COLO668 (cell line): Measurements from ENCODE around the gene CALR3.
A peak's percentile ranks its signal among the peaks of the same experiment; 100 is the strongest.
"Not testable (repeated sequence)": the region's sequence is repeated elsewhere in the genome, so short reads cannot be mapped to it uniquely, and the experiment has no call there.

Experiments used
- DNase-seq: peaks from one replicate; lab custom pipeline; 2025; ENCODE audit not compliant: unreplicated experiment; lab: John Stamatoyannopoulos, UW

CALR3 gene, protein sequence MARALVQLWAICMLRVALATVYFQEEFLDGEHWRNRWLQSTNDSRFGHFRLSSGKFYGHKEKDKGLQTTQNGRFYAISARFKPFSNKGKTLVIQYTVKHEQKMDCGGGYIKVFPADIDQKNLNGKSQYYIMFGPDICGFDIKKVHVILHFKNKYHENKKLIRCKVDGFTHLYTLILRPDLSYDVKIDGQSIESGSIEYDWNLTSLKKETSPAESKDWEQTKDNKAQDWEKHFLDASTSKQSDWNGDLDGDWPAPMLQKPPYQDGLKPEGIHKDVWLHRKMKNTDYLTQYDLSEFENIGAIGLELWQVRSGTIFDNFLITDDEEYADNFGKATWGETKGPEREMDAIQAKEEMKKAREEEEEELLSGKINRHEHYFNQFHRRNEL

DNA sequence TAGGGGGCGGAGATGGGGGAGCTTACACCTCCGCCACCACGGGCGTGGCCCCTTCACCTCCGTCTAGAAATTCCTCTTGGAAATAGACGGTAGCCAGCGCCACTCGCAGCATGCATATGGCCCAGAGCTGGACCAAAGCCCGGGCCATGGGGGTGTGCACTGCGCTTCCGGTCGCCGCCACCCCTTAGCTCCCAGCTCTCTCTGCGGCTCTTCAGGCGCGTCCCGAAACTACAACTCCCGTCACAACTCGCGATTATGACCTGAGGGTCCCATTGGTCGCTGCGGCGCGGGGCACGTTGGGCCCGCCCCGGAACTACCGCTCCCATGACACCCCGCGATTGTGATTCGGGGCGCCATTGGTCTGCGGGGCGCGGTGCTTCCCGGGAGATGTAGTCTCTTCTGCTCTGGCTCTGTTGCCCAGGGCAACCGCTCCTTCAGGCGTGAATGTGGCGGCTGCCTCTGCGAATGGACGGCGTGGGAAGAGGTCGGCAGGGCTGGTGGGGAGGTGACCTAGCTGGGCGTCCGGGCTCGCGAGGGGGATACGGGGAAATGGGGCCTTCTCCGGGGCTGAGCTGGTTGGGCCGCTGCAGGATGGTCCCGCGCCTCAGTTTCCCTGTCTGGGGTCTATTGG is at the start of gene CALR3, which contains the start of gene C19orf44:
Gene CALR3, minus strand, starts transcription at position 186 of the 631 bp plus-strand sequence. Its CDS starts 38 bp downstream, at position 148.
Gene C19orf44, plus strand, starts transcription at position 413 of the 631 bp plus-strand sequence. CDS start 4,399 bp downstream, outside the sequence.
- peak; percentile 99 for DNase-seq

DNA sequence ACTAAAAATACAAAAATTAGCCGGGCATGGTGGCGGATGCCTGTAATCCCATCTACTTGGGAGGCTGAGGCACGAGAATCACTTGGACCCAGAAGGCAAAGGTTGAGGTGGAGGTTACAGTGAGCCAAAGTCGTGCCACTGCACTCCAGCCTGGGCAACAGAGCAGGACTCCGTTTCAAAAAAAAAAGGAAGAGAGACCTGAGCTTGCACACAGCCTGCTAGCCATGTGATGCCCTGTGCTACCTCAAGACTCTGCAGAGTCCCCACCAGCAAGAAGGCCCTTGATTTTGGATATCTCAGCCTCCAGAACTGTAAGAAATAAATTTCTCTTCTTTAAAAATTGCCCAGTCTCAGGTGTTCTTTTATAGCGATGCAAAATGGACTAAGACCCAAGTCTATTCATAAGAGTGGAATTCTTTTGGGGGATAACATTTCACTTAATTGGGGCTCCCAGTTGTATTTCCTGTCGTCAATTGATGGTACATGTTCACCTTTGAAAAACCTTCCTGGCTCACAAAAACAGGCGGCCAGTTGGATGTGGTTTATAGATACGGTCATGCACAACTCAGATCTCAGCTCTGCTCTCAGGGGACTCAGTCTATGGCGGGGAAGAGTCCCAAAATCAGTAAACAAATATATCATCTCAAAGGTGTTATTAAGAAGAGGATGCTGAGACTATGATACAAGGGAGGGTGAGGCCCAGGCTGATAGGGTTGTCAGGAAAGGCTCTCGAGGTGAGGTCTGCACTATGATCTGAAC is 48.7 kb upstream of the CALR3 start:
- DNase-seq, result no peak

DNA sequence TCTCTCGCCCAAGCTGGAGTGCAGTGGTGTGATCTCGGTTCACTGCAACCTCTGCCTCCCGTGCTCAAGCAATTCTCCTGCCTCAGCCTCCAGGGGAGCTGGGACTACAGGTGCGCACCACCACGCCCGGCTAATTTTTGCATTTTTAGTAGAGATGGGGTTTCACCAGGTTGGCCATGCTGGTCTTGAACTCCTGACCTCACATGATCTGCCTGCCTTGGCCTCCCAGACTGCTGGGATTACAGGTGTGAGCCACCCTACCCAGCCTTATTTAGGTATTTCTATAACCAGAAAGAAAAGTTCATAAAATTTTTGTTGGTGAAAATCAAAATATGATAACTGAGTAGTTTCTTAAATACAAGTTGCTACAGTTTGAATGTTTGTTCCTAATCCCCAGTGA is 47.8 kb upstream of the CALR3 start:
- not testable (repeated sequence) for DNase-seq

DNA sequence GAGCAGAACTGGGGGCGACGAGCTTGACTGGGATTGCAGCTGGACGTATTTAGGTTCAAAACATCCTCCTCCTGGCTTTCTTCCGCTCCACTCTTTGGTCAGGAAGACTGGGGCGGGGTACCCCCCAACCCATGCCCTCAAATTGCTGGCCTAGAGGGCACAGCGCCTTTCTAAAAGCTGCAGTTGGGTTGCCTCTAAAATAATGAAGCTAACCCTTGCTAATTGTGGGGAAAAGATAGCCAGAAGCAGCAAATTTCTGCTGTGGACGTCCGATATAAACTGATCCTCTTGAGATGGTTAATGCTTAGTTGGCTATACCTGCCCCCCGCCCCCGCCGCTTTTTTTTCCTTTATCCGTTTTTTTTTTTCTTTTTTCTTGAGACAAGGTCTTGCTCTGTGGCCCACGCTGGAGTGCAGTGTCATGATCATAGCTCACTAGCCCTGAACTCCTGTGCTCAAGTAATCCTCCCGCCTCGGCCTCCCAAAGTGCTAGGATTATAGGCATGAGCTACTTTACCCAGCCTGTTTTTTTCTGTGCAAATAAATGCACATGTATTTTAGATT is 47.0 kb upstream of the CALR3 start:
- DNase-seq, result peak; percentile 6

DNA sequence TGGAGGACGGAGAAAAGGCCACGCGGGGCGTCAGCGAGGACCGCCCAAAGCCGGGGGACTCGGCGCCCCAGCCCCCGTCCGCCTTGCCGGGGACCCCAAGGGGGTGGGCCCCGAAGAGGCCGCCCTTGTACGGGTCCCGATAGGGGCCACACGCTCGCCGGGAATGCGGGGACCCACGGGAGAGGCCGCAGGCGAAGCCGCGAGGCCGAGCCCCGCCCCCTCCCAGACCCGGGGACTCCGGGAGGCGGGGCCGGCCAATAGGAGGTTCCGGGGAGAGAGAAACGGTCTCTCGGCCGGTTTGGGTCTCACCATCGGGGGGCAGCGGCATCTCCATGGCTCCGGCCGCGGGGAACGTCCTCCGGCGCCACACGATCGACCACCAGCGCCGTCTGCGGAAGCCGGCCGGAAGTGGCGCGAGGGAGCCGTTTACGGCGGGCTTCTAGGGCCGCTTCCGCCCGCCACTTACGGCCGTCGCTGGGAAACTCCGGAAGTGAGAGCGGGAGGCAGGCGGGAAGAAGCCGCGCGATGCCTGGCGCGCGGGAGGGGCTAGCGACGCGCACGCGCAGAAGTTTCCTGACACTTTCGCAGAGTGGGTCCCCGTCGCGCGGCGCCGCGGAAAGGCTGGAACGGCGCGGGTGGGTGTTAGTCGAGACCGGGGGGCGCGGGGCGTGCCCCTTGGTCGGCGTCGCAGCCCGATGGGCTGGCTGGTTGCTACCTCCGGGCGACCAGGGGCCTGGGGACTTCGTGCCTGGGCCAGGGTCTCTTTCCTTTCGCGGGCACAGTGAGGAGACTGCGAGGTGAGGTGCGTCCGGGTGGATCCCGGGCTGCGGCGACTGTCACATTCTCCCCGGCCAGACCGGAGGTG is 46.3 kb upstream of the CALR3 start, which contains the start of gene CHERP:
Gene CHERP, minus strand, starts transcription at position 393 of the 865 bp plus-strand sequence. Its CDS starts 59 bp downstream, at position 334.
- DNase-seq, result peak; percentile 97

DNA sequence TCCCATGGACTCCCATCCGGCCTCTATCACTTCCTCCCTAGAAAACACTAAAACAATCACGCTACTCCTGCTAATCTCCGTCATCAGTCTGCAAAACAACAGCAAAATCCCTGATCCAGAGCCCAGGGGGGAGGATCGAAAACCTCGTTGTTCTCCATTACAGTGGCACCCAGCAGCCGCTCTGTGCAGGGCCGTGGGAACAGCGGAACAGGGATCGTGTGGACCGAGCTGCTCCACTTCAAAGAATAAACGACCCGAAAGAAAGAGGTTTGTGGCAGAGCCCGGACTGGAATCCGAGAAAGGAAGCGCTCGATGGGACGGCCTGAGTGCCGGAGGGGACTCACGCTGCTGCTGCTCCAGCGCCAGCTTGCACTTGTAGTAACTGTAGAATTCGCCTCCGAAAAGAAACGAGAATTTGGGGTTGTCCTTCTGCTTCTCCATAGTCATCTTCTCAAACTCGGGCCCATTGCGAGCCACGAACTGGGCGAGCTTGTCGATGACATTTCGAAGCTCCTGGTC is 45.6 kb upstream of the CALR3 start:
- peak; percentile 26 for DNase-seq

DNA sequence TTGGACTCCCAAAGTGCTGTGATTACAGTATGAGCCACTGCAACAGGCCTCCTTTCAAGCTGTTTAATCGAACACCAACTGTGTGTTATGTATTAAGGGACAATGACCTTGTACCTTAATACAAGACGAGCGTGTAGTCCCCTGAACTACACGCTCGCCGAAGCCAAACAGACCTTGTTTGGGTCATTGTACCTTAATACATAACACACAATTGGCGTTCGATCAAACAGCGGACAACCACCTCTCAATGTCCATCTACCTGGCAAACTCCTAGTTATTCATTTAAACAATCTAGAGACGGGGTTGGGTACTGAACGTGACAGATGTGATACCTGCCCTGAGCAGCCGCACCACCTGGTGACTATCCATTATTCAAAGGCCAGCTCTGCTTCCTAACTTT is 45.0 kb upstream of the CALR3 start:
- DNase-seq, result no peak

DNA sequence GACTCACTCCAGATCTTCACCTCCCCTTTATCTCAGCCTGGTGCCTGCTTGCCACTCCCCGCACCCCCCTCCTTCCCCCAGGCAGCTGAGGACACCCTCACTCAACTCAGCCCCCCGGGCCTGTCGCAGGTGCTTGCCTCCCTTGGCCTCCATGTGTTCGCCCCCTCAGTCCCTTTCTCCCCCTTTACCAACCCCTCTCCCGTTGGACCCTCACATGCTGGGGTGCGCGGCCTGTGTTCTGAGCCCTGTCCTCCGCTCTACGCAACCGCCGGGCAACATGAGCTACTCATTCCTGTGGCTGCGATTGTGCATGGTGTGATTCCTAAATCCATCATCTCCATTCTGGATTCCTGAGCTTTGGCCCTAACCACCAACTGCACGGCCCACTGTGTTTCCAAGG is 41.1 kb upstream of the CALR3 start:
- no peak for DNase-seq

DNA sequence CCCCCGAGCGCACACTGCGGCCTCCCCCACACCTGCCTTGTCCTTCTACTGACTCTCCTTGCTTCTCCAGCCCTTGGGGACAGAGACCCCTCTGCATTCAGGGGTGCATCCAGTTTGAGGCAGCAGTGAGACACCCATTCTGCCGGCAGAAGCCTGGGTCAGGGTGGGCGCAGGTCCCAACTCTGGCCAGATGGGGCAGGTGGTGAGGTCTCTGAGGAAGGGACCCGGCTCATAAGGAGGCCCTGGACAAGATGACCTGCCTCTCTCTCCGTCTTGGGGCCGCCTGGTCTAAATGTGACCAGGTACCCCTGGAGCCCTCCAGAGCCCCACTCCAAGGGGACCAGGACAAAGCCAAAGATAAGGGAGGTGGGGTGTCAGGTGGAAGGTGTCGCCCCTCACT is 40.2 kb upstream of the CALR3 start:
- no peak for DNase-seq

DNA sequence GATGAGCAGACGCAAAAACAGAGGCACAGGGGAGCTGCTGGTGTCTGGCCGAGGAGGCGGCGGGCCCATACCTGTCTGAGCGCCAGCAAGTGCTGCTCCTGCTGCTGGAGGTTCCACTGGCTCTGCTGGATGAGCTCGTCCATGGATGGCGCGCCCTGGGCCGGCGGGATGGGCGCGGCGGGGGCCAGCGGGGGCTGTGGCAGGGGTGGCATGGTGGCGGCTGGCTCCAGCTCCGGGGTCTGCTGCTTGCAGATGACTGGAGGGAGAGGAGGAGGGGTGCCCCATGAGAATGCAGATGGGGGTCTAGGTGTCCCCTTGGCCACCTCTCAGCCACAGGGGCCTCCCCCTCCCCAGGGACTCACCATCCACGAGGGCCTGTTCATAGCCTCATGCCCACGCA is 39.4 kb upstream of the CALR3 start:
- no peak for DNase-seq

DNA sequence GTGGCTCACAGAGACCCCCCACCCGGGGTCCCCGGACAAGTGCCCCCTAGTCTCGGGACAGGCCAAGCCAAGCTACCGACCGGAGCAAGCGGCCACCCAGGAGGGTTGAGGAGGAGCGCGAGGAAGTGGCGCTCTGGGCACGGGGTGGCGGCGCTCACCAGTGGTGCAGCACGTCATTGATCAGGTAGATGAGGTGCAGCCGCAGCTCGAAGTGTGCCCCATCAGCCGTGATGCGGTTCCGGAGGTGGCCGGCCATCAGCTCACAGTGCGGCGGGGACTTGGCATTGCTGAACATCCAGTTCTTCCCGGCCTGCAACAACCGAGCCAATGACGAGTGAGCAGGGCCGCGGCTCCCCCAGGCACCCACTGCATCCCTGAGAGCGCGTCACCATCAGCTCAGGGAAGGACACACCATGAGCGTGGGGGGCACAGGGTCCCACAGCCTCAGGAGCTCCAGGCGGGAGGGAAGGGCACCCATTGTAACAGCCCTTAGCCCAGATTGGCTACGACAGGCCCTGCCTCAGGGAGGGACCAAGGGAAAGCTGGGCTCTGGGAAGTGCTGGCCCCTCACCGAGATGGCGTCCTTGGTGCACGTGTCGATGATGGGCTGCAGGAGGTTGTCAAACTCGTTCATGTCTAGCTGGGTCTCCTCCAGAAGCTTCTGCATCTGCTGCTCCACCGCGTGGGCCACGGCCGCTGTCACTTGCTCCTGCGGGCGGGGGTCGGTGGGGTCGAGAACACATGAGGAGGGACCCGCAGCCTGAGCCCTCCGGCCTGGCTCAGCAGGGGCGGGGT is 36.7 kb upstream of the CALR3 start:
- no peak for DNase-seq

DNA sequence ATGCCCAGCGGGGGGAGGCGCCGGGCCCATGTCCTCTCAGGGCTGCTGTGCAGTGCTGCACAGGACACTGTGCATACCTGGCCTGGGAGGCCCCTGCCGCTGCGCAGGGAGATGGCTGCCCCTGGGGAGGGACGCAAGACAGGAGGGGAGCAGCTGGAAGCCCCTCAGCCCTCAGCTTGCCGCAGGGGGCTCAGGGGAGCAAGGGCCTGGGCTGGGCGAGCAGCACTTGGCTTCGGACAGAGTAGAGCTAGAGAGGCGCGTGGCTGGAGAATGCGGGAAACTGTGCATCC is 35.4 kb upstream of the CALR3 start:
- DNase-seq, result no peak

DNA sequence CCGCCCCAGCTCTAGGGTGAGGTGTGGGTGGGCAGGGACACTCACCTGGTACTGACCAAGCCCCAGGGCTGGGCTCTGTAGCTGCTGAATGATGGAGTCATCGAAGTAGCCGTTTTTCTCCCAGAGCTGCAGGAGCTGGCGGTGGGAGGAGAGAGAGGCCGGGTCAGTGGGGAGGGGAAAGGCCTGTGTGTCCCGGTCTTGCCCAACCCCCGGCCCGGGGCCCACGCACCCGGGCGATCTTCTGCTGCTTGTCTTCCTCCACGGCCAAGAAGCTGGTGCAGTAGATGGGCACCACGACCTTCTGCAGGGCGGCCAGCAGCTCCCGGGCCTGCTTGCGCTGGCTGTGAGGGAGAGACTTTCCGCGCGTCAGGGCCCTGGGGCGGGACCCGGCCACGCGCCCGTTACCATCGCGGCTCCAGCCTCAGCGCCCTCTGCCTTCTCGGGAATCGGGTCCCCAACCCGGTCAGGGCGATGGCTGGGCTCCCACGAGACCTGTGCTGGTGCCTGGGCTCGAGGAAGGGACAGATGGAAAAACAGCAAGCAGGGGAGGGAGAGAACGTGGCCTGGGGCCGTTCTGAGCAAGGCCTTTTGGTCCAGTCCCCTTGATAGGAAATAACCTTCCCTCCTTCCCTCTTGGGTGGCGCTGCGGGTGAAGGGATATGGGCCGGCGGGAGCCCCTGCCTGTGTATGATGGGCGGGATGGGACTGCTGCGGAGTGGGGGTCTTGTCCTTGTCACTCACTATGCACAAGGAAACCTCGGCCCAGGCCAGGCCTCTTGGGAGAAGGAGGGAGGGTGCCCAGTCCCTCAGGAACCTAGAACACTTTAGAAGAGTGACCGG is 34.8 kb upstream of the CALR3 start:
- no peak for DNase-seq

DNA sequence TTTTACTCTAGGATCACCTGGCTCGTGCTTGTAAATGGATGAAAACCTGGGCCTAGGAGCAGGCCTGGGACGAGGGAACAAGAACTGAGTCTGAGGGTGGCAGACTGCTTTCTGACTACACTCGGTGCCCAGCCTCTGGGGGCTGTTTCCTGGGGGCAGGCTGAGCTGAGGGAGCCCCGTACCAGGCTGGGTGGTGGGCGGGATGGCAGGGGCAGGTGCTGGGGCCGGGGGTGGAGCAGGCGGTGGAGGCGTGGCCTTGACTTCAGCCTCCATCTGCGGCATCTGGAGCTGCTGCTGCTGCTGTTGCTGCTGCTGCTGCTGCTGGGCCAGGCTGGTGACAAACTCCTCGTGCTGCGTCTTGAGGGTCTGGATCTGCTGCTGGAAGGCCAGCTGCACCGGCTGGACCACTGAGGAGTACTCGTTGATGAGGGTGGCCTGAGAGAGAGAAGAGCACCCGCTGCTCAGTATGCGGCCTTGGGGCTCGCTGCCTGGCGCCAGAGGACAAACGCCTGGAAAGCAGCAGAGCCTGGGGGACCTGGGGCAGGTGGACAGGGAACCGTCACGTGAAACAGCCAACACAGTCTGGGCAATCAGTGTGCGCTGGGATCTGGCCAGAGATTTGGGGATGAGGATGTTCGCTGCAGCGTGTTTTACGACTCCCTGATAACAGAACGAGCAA is 33.6 kb upstream of the CALR3 start:
- no peak for DNase-seq

DNA sequence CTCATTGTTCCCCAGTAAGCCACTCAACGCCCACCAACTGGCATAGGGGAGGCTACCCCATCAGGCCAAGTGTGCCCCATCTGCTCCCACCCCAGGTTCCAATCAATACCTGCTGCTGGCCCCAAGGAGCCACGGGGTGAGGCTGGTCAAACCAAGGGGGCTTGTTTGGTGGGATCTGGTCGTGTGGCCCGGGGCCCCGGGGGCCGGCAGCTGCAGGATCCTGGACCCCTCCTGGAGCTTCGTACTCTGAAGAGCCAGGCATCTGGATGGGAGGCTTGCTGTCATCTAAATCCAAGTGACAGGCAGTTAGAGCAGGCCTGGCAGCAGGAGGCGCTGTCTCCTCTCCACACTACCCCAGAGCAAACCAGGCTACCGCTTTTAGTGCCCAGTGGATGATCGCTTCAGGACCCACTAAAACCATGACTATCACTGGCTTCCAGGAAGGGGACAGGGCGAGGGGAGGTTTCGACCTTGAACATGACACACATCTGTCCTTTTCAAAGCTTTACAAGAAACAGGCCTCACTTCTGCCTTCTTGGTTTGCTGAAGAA is 32.1 kb upstream of the CALR3 start:
- DNase-seq, result peak; percentile 11

DNA sequence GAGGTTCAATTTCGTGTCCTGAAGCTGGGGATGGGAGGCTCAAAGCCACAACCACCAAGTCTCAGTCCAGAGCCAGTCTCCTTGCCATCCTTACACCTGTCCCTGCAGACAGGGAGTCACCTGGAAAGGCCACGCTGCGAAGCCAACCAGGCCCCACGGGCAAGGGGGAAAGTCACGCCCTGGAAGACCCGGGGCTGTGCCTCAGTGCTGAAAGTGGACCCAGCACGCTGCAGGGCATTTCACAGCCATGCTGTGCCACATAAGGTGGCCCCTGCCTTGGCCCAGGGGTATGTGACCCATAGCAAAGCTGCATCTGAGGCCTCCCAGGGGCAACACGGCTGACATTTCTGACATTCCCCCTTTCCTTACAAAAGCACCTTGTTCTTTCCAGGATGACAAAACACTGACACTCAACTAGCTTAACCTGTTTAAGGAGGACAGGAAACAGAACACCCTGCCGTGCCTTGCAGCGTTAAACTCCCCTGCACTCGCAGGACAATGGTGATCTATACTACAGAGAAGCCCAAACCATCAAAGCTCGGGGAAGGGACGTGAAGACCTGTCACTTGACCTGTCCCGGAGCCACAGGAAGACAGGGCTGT is 31.5 kb upstream of the CALR3 start:
- no peak for DNase-seq

DNA sequence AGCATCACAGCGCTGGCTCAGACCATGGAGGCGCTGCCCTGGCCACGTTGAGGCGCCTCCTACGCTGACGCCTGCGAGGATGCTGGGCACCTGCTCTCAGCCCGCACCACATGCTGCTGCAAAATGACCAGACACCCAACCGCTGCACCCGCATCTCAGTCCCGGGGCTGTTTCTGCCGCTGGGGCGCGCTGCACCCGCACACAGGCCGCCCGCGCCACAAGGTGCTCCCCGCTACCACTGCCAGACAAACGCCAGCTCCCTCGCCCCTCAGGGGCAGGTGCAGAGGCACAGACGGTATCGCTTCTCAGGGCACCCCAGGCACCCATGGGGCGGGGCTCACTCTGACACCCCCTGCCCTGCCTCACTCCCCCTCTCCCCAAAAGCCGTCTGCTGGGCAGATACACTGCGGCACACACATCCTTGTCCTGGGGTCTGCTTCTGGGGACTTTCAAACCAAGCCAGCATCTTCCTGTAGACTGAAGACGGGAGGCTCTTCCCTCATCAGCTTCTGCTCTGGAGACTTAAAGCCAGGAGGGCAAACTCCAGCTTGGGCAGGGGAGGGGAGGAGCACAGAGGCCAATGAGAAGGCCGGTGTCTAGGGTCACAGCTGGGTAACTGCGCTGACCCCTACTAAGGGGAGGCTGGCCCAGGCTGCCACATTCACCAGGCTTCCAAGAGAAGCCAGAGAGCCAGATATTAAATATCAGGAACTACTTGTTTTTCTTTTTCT is 29.9 kb upstream of the CALR3 start:
- no peak for DNase-seq
